Skin of body (tissue), 2 donors: ENCODE measurements around the gene MMP13. TPM values are rescaled to one million over a fixed set of nuclear protein-coding genes. Genes with fewer than 3 reads are reported as not detected.
A peak's percentile ranks its signal among the peaks of the same experiment; 100 is the strongest.
"Not testable (repeated sequence)": the region's sequence is repeated elsewhere in the genome, so short reads cannot be mapped to it uniquely, and the experiment has no call there.

ENCODE experiments used
- DNase-seq: peaks from one replicate; lab custom pipeline; 2025; lab: John Stamatoyannopoulos, UW
- total RNA-seq: library from RNA; depleted of rRNA; stranded (reverse); fragments of >200 nt; gene quantifications from one replicate; pipeline ENCODE4 v1.2.3, GENCODE V29; 2014

The MMP13 gene
- total RNA-seq, 1 donor from 2014 or later = not detected

DNA sequence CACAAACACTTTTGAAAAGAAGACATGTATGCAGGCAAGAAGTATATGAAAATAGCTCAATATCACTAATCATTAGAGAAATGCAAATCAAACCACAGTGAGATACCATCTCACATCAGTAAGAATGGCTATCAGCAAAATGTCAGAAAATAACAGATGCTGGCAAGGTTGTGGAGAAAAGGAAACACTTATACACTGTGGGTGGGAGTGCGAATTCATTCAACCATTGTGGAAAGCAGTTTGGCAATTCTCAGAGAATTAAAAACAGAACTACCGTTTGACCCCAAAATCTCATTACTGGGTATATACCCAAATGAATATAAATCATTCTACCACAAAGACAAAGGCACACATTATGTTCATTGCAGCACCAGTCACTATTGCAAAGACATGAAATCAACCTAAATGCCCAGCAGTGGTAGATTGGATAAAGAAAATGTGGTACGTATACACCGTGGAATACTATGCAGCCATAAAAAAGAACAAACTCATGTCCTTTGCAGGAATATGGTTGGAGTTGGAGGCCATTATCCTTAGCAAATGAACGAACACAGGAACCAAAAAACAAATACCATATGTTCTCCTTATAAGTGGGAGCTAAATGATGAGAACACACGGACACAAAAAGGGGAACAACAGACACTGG, 18.5 kb downstream of the MMP13 start:
- DNase-seq = no peak

DNA sequence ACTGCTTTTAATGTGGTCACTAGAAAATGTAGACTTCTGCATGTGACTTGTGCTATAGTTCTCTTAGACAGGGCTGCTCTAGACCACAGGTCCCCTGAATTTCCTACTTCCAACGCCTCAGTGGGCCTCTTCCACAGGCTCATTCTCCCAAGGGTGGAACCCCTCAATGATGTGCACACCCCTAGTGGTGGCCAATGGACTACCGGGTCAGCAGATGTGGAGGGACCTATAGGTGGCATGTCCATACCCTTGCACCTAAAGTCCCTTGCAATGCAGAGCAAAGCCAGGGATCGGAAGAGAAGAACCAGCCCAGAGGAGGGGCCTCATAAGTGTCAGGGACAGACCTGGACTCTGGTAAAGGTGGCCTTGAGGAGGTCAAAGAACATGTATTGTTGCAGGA, 20.0 kb downstream of the MMP13 start:
- DNase-seq = no peak

DNA sequence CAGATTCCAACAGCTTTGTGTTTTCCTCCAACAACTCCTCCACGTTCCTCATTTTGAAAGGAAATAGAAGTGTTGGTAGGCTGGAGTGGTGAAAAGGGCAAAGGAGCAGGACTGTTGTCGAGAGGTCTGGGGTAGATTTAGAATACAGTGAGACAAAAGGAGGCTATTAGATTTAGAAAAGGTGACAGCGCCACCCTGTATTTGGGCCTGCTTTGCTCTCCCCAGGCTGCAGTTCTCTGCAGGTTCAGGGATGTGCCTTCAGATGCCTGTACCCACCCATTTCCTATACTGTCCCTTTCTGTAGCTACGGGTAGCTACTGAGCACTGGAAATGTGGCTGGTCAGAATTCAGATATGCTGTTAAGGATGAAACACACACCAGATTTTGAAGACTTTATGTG, 20.8 kb downstream of the MMP13 start:
- DNase-seq = no peak

DNA sequence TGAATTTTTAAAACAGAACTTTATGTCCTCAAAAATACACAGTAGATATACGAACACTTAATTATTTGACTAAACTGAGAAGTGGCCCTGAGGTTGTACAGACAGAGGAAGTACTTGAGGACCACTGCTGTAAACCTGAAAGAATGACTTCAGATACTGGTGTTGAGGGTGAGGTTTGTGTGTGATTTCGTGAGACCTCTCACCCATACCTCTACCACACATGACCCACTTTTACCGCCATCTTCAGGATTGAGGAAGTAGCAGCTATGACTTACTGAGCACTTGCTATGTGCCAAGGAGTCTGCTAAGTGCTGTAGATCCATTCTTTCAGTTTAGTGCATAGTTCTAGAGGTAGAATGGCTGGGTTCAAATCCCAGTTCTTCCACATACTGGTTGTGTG, 21.9 kb downstream of the MMP13 start:
- DNase-seq = no peak

DNA sequence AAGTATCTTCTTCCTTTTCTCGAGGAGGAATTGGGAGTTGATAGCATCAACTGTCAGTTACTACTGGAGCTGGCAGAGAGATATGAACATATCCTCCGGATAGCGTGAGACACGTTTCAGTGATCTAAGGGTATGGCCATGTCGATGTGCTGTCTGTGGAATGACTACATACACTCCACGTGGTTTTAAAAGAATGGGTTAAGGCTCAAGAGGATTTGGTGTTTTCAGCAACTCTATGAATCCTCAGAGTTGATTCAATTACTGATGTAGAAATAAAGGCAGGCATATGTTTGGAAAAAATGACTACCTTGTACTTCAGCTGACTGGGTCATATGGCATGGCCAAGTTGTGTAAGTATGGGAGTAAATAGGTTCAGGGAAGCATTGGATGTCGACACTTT, 22.9 kb downstream of the MMP13 start:
- no peak for DNase-seq

DNA sequence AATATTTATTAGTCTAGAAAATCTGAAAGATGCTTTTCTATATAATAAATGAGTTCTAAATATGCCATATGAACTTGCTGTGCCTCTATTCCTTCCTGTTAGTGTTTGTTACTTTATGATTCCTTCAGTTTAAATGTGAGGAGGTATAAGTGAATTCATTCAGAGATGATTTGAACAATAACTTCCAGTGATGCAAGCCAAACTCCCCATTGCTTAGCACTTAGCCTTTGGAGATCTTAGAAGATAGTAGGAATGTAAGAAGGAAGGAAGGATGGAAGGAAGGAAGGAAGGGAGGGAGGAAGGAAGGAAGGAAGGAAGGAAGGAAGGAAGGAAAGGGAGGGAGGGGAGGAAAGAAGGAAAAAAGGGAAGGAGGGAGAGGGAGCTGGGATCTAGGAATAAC, 25.1 kb downstream of the MMP13 start:
- no peak for DNase-seq

DNA sequence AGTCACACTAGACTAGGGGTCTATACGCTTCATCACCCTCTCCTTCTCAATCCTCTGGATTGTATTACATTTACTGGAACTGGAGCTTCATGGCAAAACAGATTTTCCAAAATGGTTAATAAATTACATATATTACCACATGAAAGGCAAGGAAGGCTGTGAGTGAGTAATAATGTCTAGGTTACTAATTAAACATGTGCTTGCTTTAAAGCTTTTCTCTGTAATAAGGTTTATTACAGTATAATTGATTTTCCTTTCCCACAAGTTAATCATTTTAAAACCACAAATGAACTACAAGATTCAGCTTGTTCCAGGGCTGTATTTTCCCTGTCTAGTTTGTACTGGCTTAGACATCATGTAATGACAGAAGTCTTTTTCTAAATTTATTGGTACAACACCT, 25.6 kb downstream of the MMP13 start:
- DNase-seq = no peak

DNA sequence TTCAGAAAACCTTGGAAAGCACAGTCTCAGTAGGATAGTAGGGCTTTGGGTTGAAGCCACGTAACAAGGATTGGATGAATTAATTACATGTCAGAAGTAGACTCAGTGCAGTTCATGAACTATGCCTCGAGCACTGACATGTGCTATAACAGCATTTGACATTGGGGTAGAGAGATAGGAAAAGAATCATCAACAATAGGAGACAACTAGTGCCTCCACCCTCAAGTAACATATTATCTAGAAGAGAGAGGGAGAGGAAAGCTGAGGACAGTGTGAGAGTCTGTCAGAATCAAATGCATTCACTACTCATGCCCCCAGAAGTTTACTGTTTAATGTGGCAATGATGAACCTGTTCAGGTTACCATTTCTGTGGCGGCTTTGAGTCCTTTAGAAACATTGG, 26.4 kb downstream of the MMP13 start:
- DNase-seq = no peak

DNA sequence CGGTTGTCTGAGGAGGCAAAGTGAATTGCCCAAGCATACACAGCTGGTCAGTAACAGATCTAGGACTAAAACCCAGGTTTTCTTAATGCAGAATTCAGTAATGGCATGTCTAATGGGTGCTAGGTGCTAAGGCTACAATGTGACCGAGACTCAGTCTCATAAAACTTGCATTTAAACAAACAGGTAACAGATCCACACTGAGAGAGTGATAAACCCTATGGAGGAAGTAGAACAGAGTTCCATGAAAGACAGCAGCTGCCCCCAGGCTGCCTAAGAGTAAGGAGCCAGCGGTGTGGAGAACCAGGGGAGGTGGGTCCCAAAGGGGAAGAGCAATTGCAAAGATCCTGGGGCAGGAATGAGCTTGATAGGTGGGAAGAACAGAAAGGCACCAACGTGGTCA, 27.3 kb downstream of the MMP13 start:
- DNase-seq = no peak

DNA sequence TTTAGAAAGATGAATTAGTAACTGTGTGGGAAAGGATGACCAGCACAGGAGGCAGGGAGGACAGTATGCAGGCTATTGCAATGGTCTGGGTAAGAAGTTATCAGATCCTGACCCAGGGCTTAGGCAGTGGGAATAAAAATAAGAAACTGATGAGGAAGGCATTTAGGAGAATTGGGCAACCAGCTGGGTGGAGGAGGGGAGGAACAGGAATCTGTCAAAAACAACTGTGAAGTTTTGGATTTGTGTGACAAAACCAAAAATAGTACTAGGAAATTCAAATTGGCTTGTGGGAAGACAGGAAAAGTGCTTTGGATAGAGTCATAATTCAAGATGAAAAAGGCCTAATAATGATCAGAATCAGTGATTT, 27.9 kb downstream of the MMP13 start:
- no peak for DNase-seq

DNA sequence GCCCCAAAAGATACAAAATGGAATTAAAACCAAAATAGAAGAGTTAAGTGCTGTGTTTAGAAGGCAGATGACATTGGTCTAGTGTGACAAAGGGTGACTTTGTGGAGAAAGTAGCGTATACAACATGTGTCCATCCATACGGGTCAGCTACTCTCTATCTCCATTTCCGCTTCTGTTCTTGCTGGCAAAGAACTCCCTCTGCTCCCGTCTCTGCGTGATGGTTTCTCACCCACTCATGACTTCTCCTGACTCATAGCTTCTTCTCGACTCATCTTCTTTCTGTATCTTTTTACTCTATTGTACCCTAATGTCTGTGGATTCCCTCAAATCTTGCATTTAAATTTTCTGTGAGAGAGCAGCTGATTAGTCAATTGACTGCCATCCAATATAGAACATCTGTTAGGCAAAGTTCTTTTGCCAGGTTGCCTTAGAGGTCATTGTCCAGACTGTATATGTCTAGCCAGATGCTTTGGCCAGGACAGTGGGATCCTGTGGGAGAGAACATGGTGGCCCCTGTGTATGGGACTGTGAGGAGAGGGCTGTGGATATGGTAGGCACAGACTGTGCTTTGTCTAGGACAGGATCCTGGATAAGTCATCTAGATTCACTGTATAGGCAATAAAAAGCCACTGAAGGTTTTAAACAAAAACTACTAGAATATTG, 28.4 kb downstream of the MMP13 start:
- DNase-seq = no peak

DNA sequence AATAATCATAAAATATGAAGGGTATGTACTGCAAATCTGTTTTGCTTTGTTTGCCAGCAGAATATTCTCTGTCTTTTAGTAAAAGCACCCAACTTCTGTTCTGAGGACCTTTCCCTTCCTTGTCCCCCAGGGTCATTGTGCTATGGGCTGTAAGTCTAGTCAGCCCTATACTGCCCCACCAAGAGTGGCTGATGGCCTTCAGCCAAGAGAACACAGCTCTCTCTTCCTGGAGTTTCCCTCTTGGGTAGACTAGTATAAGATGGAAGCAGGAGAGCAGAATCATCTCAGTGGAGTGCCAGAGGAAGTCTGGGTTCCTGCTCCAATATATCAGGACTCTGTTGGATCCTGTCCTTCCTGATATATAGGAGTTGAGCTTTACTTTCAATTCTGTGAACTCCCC, 29.0 kb downstream of the MMP13 start:
- DNase-seq = no peak

DNA sequence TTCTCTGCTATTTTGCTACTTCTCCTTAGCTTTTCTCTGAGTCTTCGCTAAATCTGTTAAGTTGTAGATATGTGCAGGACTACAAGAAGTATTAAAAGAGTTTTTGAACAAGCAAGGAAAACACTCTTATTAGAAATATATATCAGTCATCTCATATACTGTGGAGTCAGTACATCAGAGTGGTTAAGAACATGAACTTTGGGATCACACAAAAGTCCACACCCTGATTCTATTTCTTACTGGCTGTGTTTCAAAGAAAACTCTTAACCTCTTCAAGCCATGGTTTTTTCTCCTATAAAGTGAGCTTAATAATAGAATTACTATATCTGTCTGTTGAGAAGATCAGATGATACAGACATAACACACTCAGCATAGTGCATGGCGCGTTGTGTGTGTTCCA, 29.5 kb downstream of the MMP13 start:
- no peak for DNase-seq

DNA sequence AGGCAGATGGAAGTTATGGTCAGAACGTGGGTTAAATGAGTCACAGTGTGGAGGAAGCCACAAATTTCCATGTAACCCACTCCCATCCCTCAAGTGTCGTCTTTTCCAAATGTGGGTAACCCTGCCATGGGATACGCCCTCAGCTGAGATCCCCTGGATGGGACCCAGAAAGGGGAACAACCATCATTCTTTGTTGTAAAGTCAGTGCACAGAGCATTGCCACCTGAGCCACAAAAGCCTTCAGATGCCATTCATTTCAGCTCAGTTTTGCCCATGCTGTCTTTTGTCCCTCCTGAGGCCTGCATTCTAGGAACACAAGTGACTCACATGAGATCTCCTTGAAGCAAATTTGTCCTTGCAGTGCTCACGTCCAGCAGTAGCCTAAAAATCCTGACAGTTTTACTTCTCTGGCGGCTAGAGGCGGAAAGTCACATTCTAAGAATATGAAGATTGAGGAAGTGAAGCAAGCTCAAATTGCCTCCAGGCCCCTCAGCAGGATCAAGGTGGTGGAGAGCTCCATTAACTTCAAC, 30.6 kb downstream of the MMP13 start:
- no peak for DNase-seq

DNA sequence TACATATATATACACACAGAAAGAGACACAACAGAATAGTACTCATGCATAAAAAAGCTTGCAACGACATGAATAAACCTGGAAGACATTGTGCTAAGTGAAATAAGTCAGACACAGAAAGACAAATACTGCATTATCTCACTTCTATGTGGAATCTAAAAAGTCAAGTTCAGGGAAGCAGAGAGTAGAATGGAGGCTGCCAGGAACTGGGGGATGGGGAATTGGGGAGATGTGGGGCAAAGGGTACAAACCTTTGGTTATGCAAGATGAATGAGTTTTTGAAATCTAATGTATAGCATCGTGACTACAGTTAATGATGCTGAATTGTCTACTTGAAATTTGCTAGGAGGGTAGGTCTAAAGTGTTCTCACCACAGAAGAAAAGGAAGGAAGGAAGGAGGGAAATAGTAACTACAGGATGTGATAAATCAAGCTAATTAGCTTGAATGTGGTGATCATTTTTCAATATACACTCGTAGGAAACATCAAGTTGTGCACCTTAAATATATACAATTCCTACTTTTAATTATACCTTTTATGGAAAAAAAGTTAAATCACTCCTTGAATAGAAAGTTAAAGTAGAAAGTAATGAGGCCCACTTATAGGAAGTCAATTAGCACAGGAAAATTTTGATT, 33.8 kb downstream of the MMP13 start:
- no peak for DNase-seq

DNA sequence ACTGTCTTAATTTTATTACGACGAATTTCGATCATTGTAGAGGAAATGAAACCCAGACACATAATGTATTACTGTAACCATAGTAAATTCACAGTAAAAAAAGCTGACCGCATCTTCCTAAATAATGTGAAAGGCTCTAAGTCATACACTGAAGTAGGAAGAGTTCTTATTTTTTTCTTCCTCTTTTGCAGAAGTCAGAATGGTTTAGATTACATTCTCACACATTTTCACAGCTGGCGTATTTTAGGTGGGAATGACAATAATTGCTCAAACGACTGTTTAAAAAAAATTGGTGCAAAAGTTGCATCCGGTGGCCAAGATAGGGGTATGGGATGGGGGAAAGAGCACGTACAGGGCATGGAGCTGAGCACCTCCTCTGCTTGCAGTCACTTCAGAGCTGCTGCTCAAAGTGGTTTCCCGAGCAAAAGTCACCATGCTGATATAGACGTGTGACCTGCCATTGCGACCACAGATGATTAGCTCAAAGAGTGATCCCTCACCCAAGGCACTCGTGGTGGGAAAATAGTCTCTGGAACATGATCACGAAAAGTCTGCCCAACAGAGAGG, 35.3 kb downstream of the MMP13 start:
- peak; percentile 12 for DNase-seq

DNA sequence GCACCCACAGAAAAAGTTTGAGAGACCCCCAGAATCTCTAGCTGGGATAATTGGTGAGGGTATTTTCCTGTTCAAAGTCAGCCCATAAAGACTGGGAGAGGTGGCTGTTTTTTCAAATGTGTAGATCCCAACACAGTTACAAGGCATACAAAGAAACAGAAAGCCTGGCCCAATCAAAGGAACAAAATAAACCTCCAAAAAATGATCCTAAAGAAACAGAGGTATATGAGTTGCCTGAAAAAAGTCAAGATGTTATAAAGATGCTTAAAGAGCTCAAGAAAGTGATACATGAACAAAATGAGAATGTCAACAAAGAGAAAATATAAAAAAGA, 40.5 kb downstream of the MMP13 start:
- no peak for DNase-seq

DNA sequence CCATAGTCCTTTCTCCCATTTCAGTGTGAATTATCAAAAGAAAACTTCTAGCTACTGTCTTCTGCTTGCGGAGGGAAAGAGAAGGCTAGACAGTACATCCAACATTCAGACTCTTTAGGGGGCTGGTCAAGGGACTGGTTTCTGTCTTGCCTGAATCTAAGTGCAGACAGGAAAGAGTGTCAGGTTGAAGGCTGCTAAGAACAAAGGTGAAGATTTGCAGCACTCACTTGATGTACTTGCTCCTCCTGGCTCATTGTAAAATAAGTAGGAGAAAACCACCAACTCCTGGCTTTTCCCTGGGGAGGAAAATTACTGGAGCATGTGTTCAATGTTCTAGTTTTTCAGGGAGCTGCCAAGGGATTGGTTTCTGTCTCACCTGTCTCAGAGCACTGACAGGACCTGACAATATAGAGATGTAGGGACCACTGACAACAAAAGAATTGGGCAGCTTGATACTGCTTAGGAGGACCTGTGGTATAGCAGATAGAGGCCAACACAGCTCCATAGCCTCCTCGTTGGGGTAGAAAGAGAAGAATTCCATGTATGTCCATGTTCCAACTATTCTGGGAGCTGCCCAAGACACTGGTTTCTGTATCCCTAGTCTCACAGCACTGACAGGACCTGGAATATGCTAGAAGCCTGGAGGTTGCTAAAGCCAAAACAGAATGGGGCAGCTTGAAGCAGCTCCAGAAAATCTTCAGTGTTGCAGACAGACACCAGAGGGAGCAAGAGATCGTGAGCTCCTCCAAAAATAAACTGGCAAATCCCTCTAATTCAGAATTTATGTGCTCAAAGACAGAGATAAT, 41.1 kb downstream of the MMP13 start:
- no peak for DNase-seq

DNA sequence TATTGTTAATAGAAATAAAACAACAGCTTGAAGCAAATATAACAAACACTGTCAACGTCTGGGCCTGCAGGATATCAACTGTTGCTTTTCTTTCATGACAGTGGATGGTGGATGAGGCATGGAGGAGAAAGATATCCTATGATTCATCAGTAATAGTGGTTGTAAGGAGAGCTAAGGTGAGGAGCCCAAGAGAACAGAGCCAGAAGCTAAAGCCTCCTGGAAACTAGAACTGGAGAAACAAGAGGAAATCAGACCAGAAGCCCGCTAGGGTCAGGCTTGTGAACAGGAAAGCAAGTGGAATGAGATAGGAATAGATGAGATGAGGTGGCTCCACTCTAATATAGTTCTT, 43.1 kb downstream of the MMP13 start:
- DNase-seq = no peak

DNA sequence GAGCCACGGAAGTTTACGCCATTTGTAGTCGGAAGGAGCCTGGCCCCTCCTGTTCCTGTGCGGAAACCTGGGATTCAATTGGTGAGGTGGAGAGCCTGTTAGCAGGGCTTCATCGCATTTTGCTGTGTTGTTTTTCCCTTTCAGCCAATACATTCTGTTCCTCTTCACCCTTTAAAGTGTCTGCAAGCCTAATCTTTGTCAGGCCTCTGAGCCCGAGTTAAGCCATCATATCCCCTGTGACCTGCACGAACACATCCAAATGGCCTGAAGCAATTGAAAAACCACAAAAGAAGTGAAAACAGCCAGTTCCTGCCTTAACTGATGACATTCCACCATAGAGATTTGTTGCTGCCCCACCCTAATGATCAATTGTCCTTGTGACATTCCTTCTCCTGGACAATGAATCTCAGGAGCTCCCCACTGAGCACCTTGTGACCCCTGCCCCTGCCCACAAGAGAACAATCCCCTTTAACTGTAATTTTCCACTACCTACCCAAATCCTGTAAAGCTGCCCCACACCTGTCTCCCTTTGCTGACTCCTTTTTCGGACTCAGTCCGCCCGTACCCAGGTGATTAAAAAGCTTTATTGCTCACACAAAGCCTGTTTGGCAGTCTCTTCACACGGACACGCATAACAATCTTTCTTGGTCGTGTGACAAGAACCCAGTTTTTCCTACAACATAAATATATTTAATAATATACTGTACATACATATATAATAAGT, 43.6 kb downstream of the MMP13 start:
- no peak for DNase-seq

DNA sequence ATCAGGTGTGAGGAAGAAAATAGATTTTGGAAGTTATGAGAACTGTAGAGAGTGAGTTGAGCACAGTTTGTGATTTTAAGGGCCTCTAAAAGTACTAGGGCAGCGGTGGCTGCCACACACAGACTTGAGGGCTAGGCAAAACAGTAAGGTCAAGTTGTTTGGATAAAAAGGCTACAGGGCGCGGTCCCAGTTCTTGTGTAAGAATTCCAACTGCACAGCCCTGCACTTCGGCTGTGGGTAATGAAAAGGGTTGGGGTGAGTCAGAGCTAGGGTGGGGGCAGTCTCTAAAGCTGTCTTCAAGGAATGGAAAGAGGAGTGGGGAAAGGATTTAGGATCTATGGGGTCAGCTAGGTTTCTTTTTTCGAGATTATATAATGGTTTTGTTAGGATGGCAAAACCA, 49.7 kb downstream of the MMP13 start:
- DNase-seq = not testable (repeated sequence)
